ENCODE results near the gene MPND. TPM values are rescaled to one million over a fixed set of nuclear protein-coding genes. Genes with fewer than 3 reads are reported as not detected.

The MPND gene
- total and polyA plus RNA-seq, 2 of the 13 experiments (the other 11 are each of a cell fraction or from before 2014, with no cell fraction given) = 10.8 to 15.8 TPM

DNA sequence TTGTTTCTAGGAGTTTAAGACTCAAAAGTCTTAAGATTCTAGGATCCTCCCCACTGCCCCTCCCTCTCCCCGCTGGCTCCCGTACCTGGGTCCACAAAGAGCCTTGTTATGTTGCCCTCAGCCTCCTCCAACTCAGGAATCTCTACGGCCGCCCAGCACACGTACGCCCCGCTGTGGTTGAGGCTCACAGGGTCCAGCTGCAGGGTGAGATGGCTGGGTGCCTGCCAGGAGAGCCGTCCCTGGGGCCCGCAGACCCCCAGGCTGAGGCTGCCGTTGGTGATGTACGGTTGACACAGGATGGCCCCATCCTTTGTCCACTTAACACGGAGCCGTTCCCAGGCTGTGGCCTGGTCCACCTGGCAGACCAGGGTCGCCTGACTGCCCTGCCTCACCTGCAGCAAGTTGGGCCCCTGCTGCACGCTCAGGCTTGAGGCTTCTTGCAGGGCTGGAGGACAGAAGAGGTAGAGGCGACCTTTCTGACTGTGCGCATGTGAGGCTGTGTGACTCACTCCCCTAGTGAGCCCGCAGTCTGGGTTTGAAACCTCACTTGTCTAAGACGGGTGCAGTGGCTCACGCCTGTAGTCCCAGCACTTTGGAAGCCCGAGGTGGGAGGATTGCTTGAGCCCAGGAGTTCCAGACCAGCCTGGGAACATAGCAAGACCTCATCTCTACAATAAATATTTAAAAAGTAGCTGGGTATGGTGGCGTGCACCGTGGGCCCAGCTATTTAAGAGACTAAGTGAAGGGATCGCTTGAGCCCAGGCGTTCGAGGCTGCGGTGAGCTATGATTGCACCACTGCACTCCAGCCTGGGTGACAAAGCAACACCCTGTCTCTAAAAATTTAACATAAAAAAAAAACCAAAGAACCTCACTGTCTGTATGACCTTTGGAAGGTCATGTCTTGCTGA, 45.2 kb upstream of the MPND start (continued):
- TF ChIP-seq, protein P1, sequence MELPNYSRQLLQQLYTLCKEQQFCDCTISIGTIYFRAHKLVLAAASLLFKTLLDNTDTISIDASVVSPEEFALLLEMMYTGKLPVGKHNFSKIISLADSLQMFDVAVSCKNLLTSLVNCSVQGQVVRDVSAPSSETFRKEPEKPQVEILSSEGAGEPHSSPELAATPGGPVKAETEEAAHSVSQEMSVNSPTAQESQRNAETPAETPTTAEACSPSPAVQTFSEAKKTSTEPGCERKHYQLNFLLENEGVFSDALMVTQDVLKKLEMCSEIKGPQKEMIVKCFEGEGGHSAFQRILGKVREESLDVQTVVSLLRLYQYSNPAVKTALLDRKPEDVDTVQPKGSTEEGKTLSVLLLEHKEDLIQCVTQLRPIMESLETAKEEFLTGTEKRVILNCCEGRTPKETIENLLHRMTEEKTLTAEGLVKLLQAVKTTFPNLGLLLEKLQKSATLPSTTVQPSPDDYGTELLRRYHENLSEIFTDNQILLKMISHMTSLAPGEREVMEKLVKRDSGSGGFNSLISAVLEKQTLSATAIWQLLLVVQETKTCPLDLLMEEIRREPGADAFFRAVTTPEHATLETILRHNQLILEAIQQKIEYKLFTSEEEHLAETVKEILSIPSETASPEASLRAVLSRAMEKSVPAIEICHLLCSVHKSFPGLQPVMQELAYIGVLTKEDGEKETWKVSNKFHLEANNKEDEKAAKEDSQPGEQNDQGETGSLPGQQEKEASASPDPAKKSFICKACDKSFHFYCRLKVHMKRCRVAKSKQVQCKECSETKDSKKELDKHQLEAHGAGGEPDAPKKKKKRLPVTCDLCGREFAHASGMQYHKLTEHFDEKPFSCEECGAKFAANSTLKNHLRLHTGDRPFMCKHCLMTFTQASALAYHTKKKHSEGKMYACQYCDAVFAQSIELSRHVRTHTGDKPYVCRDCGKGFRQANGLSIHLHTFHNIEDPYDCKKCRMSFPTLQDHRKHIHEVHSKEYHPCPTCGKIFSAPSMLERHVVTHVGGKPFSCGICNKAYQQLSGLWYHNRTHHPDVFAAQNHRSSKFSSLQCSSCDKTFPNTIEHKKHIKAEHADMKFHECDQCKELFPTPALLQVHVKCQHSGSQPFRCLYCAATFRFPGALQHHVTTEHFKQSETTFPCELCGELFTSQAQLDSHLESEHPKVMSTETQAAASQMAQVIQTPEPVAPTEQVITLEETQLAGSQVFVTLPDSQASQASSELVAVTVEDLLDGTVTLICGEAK (IDR thresholded peaks at IDR 0.05) = no peak
- TF ChIP-seq, protein P1 (CRISPR knock-in tag; IDR thresholded peaks at IDR 0.05) = 0 out of 2 replicates have a peak, but pooled peaks have one; percentile 21
- no peak for TF ChIP-seq ZBTB20 (CRISPR knock-in tag; IDR thresholded peaks at IDR 0.05; ENCODE audit: borderline replicate concordance, low read depth)
- TF ChIP-seq, protein P2, sequence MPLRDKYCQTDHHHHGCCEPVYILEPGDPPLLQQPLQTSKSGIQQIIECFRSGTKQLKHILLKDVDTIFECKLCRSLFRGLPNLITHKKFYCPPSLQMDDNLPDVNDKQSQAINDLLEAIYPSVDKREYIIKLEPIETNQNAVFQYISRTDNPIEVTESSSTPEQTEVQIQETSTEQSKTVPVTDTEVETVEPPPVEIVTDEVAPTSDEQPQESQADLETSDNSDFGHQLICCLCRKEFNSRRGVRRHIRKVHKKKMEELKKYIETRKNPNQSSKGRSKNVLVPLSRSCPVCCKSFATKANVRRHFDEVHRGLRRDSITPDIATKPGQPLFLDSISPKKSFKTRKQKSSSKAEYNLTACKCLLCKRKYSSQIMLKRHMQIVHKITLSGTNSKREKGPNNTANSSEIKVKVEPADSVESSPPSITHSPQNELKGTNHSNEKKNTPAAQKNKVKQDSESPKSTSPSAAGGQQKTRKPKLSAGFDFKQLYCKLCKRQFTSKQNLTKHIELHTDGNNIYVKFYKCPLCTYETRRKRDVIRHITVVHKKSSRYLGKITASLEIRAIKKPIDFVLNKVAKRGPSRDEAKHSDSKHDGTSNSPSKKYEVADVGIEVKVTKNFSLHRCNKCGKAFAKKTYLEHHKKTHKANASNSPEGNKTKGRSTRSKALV (CRISPR knock-in tag; IDR thresholded peaks at IDR 0.05) = no peak
- no peak; the same call in 1 of the 2 replicates for TF ChIP-seq MED1 (CRISPR knock-in tag; IDR thresholded peaks at IDR 0.05)
- TF ChIP-seq YY1 (IDR thresholded peaks at IDR 0.05; ENCODE audit: insufficient read depth, insufficient replicate concordance, low read depth, low read length) = no peak
- TF ChIP-seq, protein P3, sequence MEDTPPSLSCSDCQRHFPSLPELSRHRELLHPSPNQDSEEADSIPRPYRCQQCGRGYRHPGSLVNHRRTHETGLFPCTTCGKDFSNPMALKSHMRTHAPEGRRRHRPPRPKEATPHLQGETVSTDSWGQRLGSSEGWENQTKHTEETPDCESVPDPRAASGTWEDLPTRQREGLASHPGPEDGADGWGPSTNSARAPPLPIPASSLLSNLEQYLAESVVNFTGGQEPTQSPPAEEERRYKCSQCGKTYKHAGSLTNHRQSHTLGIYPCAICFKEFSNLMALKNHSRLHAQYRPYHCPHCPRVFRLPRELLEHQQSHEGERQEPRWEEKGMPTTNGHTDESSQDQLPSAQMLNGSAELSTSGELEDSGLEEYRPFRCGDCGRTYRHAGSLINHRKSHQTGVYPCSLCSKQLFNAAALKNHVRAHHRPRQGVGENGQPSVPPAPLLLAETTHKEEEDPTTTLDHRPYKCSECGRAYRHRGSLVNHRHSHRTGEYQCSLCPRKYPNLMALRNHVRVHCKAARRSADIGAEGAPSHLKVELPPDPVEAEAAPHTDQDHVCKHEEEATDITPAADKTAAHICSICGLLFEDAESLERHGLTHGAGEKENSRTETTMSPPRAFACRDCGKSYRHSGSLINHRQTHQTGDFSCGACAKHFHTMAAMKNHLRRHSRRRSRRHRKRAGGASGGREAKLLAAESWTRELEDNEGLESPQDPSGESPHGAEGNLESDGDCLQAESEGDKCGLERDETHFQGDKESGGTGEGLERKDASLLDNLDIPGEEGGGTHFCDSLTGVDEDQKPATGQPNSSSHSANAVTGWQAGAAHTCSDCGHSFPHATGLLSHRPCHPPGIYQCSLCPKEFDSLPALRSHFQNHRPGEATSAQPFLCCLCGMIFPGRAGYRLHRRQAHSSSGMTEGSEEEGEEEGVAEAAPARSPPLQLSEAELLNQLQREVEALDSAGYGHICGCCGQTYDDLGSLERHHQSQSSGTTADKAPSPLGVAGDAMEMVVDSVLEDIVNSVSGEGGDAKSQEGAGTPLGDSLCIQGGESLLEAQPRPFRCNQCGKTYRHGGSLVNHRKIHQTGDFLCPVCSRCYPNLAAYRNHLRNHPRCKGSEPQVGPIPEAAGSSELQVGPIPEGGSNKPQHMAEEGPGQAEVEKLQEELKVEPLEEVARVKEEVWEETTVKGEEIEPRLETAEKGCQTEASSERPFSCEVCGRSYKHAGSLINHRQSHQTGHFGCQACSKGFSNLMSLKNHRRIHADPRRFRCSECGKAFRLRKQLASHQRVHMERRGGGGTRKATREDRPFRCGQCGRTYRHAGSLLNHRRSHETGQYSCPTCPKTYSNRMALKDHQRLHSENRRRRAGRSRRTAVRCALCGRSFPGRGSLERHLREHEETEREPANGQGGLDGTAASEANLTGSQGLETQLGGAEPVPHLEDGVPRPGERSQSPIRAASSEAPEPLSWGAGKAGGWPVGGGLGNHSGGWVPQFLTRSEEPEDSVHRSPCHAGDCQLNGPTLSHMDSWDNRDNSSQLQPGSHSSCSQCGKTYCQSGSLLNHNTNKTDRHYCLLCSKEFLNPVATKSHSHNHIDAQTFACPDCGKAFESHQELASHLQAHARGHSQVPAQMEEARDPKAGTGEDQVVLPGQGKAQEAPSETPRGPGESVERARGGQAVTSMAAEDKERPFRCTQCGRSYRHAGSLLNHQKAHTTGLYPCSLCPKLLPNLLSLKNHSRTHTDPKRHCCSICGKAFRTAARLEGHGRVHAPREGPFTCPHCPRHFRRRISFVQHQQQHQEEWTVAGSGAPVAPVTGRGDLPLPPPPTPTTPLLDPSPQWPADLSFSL (CRISPR knock-in tag; IDR thresholded peaks at IDR 0.05) = no peak
- TF ChIP-seq ZNF562 (CRISPR knock-in tag; IDR thresholded peaks at IDR 0.05; ENCODE audit: borderline replicate concordance) = no peak

Measured in HepG2 (cell line).